B cell (primary cell): ENCODE results near the gene SNTB2. TPM values are rescaled to one million over a fixed set of nuclear protein-coding genes. Genes with fewer than 3 reads are reported as not detected.

Experiments used
- ATAC-seq: fragments of 200-7000 bp; cut with Tn5 transposase; one replicate; pipeline ENCODE4 v1.10.0; 2021; ENCODE audit warnings: low read depth, mild to moderate bottlenecking, moderate number of reproducible peaks, moderate library complexity
- CTCF ChIA-PET: fragments of 350-600 bp; sonication (Branson Sonifier 250); formaldehyde crosslinking; loops from one replicate; lab custom pipeline; 2021; ENCODE audit warnings: antibody characterized with exemption, inconsistent platforms; lab: Charles Lee
- POLR2A ChIA-PET: fragments of 350-600 bp; sonication (Branson Sonifier 250); formaldehyde crosslinking; loops from one replicate; lab custom pipeline; 2021; ENCODE audit warnings: antibody characterized with exemption; lab: Charles Lee
- DNase-seq: peaks from one replicate; pipeline ENCODE4 v3.0.0; 2013
- H2AFZ ChIP-seq: 2 replicates; pipeline ENCODE4 v1.6.1; 2012; ENCODE audit warnings: mild to moderate bottlenecking, low read depth, low read length; ENCODE audit not compliant: insufficient read depth, poor library complexity, severe bottlenecking
- H3K27ac ChIP-seq, 2 donors: 1 replicate in 1 of 2; 2 replicates in 1 of 2; pipeline ENCODE4 v1.5.1; 2012 to 2013; ENCODE audit warnings: low read length in 2 of 2, mild to moderate bottlenecking in 2 of 2, moderate library complexity in 1 of 2
- H3K27me3 ChIP-seq, 4 experiments: fragments of 200-600 bp in 1 of 4; sonication (generic) in 1 of 4; replicated peaks in 1 of 4; 1 replicate in 2 of 4; 2 replicates in 2 of 4; pipeline versions ENCODE4 v1.6.1 to v1.7.0; 2013 to 2016; ENCODE audit warnings: low read length in 3 of 4, mild to moderate bottlenecking in 2 of 4, mixed read lengths in 1 of 4, moderate library complexity in 1 of 4; ENCODE audit not compliant: insufficient read depth in 4 of 4, control insufficient read depth in 3 of 4; ENCODE audit errors: control extremely low read depth in 1 of 4
- H3K36me3 ChIP-seq, 2 experiments: replicated peaks in 1 of 2; 1 replicate in 1 of 2; 2 replicates in 1 of 2; pipeline versions ENCODE4 v1.6.1 to v1.7.1; 2013; ENCODE audit warnings: low read length in 1 of 2; ENCODE audit not compliant: insufficient read depth in 2 of 2, control insufficient read depth in 1 of 2; ENCODE audit errors: control extremely low read depth in 1 of 2, extremely low read depth in 1 of 2
- H3K4me1 ChIP-seq, 2 donors: fragments of 200-600 bp in 1 of 2; sonication (generic) in 1 of 2; 1 replicate in 1 of 2; 2 replicates in 1 of 2; pipeline versions ENCODE4 v1.5.1 to v1.6.1; 2013 to 2017; ENCODE audit warnings: low read length in 2 of 2; ENCODE audit not compliant: control insufficient read depth in 2 of 2, insufficient read depth in 2 of 2
- H3K4me2 ChIP-seq: replicated peaks from 2 replicates; pipeline ENCODE3; 2012; ENCODE audit warnings: mild to moderate bottlenecking, low read depth, low read length; ENCODE audit not compliant: poor library complexity, severe bottlenecking
- H3K4me3 ChIP-seq, 5 experiments: fragments of 200-600 bp in 1 of 5; sonication (generic) in 1 of 5; 1 replicate in 3 of 5; 2 replicates in 2 of 5; pipeline versions ENCODE4 v1.5.1 to v1.7.0; 2011 to 2016; ENCODE audit warnings: low read length in 4 of 5, mild to moderate bottlenecking in 4 of 5, low read depth in 2 of 5, control low read depth in 1 of 5, moderate library complexity in 1 of 5; ENCODE audit not compliant: insufficient read depth in 1 of 5; ENCODE audit errors: control extremely low read depth in 1 of 5, extremely low read depth in 1 of 5
- H3K79me2 ChIP-seq: fragments of 200-600 bp; sonication (generic); one replicate; pipeline ENCODE4 v1.6.0; 2016; ENCODE audit warnings: low read length; ENCODE audit not compliant: control insufficient read depth, insufficient read depth
- H3K9ac ChIP-seq: fragments of 200-600 bp; sonication (generic); 2 replicates; pipeline ENCODE4 v1.6.1; 2017; ENCODE audit warnings: mild to moderate bottlenecking, low read length, moderate library complexity
- H3K9me3 ChIP-seq, 3 donors: one replicate each; pipeline versions ENCODE4 v1.6.1 to v1.7.1; 2013; ENCODE audit warnings: low read length in 2 of 3; ENCODE audit not compliant: control insufficient read depth in 2 of 3, insufficient read depth in 1 of 3; ENCODE audit errors: control extremely low read depth in 1 of 3
- H4K20me1 ChIP-seq: 2 replicates; pipeline ENCODE4 v1.6.0; 2012; ENCODE audit warnings: mild to moderate bottlenecking, low read length; ENCODE audit not compliant: insufficient read depth, control insufficient read depth, poor library complexity, severe bottlenecking
- H3K27ac Mint-ChIP-seq: one replicate; pipeline ENCODE4 v1.8.0; 2021; ENCODE audit warnings: mixed read lengths
- H3K27me3 Mint-ChIP-seq: one replicate; pipeline ENCODE4 v1.8.0; 2021; ENCODE audit warnings: mixed read lengths
- H3K4me1 Mint-ChIP-seq: one replicate; pipeline ENCODE4 v1.8.0; 2021; ENCODE audit warnings: mixed read lengths
- H3K4me3 Mint-ChIP-seq: one replicate; pipeline ENCODE4 v1.8.0; 2021; ENCODE audit warnings: mixed read lengths
- H3K9me3 Mint-ChIP-seq: one replicate; pipeline ENCODE4 v1.8.0; 2022; ENCODE audit warnings: mixed read lengths; ENCODE audit not compliant: insufficient read depth
- EZH2 ChIP-seq: IDR thresholded peaks from 2 replicates; pipeline ENCODE4 v1.6.1; 2012; ENCODE audit warnings: borderline replicate concordance, low read depth, mild to moderate bottlenecking, moderate library complexity, low read length; ENCODE audit not compliant: insufficient read depth, poor library complexity, severe bottlenecking
- WGBS: methylation state at CpG from one replicate; pipeline ENCODE4 v1.1.5; 2013; ENCODE audit warnings: missing lambda C conversion rate; ENCODE audit not compliant: insufficient coverage; 5-methylcytosine and 5-hydroxymethylcytosine counted together
- intact Hi-C: fragments of 100-400 bp; cut with micrococcal nuclease; formaldehyde crosslinking; loops from one replicate; pipeline ENCODE4 v1.10.0; 2022
- polyA plus RNA-seq: library from polyadenylated mRNA; depleted of rRNA; stranded (reverse); fragments of >200 nt; gene quantifications from 2 replicates; pipeline ENCODE4 v1.2.3, GENCODE V29; 2012
- total RNA-seq, 2 donors: library from RNA; stranded (reverse); fragments of 120-200 nt in 1 of 2; gene quantifications; 1 replicate in 1 of 2; 2 replicates in 1 of 2; pipeline versions ENCODE4 v1.2.3 to v1.2.4, GENCODE V29; 2013 to 2022
- TF ChIP-seq, protein P1 (sequence below): fragments of 200-600 bp; IDR thresholded peaks from one replicate; pipeline ENCODE4 v1.8.0; 2022; ENCODE audit warnings: antibody characterized with exemption, mild to moderate bottlenecking

Gene SNTB2
- total and polyA plus RNA-seq, 2 donors (not counting 1 experiment from before 2014, with no cell fraction given), result 3.8 to 16.2 TPM

DNA sequence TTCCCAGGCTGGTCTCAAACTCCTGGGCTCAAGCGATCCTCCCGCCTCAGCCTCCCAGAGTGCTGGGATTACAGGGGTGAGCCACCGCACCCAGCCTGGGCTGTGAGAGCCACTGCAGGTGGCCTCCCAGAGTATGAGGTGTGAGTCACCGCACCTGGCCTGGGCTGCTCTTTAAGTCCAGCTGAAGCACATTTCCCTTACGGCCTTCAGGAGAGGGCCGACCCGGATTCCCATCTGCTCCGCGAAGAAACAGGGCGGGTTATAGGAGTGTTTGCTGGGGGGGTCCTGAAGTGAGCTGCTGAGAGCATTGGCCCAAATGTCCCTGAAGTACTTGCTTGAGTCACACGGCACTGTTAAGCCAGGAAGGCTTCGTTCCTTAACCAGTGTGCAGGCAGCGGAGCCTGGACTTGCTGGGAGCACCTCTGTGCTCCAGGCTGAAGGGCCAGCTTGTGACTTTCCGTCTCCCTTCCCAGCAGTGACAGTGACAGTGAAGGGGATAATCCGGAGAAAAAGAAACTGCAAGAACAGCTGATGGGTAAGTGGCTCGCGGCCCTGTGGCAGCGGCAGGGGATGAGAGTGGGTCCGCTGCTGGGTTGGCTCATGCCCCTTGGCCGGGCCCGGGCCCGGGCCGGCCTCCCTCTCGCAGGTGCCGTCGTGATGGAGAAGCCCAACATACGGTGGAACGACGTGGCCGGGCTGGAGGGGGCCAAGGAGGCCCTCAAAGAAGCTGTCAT lies 131.4 kb downstream of the SNTB2 start:
- ChIA-PET POLR2A (no interaction called here), CTCF (no interaction called here)
- intact Hi-C loops, result loop anchor here (10.0 kb wide), 1 partner anchor 784 kb away; the partner anchor contains the start of gene ZFP90
- TF ChIP-seq, protein P1, sequence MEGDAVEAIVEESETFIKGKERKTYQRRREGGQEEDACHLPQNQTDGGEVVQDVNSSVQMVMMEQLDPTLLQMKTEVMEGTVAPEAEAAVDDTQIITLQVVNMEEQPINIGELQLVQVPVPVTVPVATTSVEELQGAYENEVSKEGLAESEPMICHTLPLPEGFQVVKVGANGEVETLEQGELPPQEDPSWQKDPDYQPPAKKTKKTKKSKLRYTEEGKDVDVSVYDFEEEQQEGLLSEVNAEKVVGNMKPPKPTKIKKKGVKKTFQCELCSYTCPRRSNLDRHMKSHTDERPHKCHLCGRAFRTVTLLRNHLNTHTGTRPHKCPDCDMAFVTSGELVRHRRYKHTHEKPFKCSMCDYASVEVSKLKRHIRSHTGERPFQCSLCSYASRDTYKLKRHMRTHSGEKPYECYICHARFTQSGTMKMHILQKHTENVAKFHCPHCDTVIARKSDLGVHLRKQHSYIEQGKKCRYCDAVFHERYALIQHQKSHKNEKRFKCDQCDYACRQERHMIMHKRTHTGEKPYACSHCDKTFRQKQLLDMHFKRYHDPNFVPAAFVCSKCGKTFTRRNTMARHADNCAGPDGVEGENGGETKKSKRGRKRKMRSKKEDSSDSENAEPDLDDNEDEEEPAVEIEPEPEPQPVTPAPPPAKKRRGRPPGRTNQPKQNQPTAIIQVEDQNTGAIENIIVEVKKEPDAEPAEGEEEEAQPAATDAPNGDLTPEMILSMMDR, result no peak
- TF ChIP-seq EZH2, result no peak
- no peak overlapping the region for H3K27ac Mint-ChIP-seq
- no peaks in the 10 kb centered on the region for H3K4me1 ChIP-seq
- H3K36me3 ChIP-seq, result peaks cover 2 to 83% of the 10 kb centered on the region in 2 experiments
- peaks cover 93% of the 10 kb centered on the region for H4K20me1 ChIP-seq
- H3K27me3 ChIP-seq, result no peaks in the 10 kb centered on the region
- ATAC-seq (no peak), DNase-seq (no peak)
- no peak overlapping the region for H3K4me3 ChIP-seq
- no peak overlapping the region for H3K4me2 ChIP-seq
- peaks cover 12% of the 10 kb centered on the region for H3K4me1 Mint-ChIP-seq
- H3K27ac ChIP-seq, result no peak overlapping the region
- no peak overlapping the region for H2AFZ ChIP-seq
- H3K4me3 Mint-ChIP-seq, result no peak overlapping the region
- no peaks in the 10 kb centered on the region for H3K9me3 Mint-ChIP-seq
- 97% methylated on average over 27 of the region's 30 CpGs for WGBS
- no peaks in the 10 kb centered on the region for H3K27me3 Mint-ChIP-seq
- H3K79me2 ChIP-seq, result peaks cover 88% of the 10 kb centered on the region
- H3K9ac ChIP-seq, result no peak overlapping the region
- H3K9me3 ChIP-seq, result no peaks in the 10 kb centered on the region

DNA sequence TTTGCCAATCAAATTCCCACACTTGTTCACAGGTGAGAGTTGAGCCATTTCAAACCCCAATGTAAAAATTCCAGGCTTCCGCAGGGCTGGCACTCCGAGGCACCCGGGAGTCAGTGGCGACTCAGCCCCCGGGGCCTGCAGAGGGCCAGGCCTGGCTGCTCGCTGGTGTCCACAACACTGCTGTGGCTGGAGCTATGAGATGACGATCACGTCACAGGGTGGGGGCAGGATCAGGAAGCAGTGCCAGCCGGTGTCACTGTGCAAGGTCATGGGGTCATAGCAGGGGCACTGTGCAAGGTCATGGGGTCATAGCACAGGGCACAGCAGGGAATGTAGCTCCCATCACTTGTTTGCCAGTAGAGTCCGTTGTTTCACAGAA lies 131.9 kb downstream of the SNTB2 start:
- Histone ChIP-seq H3K36me3 (peaks cover 2 to 85% of the 10 kb centered on the region in 2 experiments), H3K27me3 (no peaks in the 10 kb centered on the region), H3K9me3 (no peaks in the 10 kb centered on the region), H2AFZ (no peak overlapping the region), H3K4me3 (no peak overlapping the region), H3K27ac (no peak overlapping the region), H3K79me2 (peaks cover 84% of the 10 kb centered on the region), H3K4me1 (no peaks in the 10 kb centered on the region), H4K20me1 (peaks cover 93% of the 10 kb centered on the region), H3K4me2 (no peak overlapping the region), H3K9ac (no peak overlapping the region)
- Mint-ChIP-seq H3K4me3 (no peak overlapping the region), H3K4me1 (peaks cover 8% of the 10 kb centered on the region), H3K9me3 (no peaks in the 10 kb centered on the region), H3K27me3 (no peaks in the 10 kb centered on the region), H3K27ac (peak overlapping the region; percentile 46)
- intact Hi-C loops, result loop anchor here (10.0 kb wide), 1 partner anchor 784 kb away; the partner anchor contains the start of gene ZFP90
- ChIA-PET CTCF (no interaction called here), POLR2A (no interaction called here)
- 95% methylated on average over 9 of the region's 10 CpGs for WGBS
- no peak for TF ChIP-seq EZH2
- TF ChIP-seq, protein P1, result no peak
- ATAC-seq (no peak), DNase-seq (no peak)
